Measurements from ENCODE around the gene ZNF239.
A peak's percentile ranks its signal among the peaks of the same experiment; 100 is the strongest.
"Not testable (repeated sequence)": the region's sequence is repeated elsewhere in the genome, so short reads cannot be mapped to it uniquely, and the experiment has no call there.

The ZNF239 gene

GRCh38 chr10:43574001-43574892 is at the start of gene ZNF239:
Gene ZNF239 (minus strand): TSS chr10:43574616. CDS start chr10:43558079, 16,537 bp downstream.
- DNase-seq: peak; percentile 64

- peak; percentile 16 for DNase-seq
These were observed 48.9 kb upstream of the ZNF239 start for GRCh38 chr10:43623351-43623750.

- DNase-seq: no peak
These were observed 47.6 kb upstream of the ZNF239 start for GRCh38 chr10:43622038-43622437.

- DNase-seq: no peak
These were observed 45.0 kb upstream of the ZNF239 start for GRCh38 chr10:43619368-43619767.

- no peak for DNase-seq
These were observed 42.4 kb upstream of the ZNF239 start for GRCh38 chr10:43616697-43617370.

GRCh38 chr10:43610636-43611035 is 36.2 kb upstream of the ZNF239 start:
- no peak for DNase-seq

- DNase-seq: no peak
These were observed 32.8 kb upstream of the ZNF239 start for GRCh38 chr10:43607199-43607573.

- DNase-seq: peak; percentile 52
These were observed 32.1 kb upstream of the ZNF239 start, which contains the start of gene ZNF485 for GRCh38 chr10:43606323-43607198. Gene ZNF485 (plus strand): TSS chr10:43606438. CDS start chr10:43607051, 613 bp downstream.

- DNase-seq: no peak
These were observed 31.5 kb upstream of the ZNF239 start for GRCh38 chr10:43605850-43606322.

GRCh38 chr10:43601576-43601975 is 27.2 kb upstream of the ZNF239 start:
- not testable (repeated sequence) for DNase-seq

GRCh38 chr10:43599333-43599732 is 24.9 kb upstream of the ZNF239 start:
- no peak for DNase-seq

GRCh38 chr10:43598446-43598845 is 24.0 kb upstream of the ZNF239 start:
- no peak for DNase-seq

- peak; percentile 35 for DNase-seq
These were observed 22.1 kb upstream of the ZNF239 start for GRCh38 chr10:43596546-43596945.

- peak; percentile 16 for DNase-seq
These were observed 21.4 kb upstream of the ZNF239 start for GRCh38 chr10:43595739-43596298.

GRCh38 chr10:43594944-43595589 is 20.7 kb upstream of the ZNF239 start:
- DNase-seq: peak; percentile 71

- DNase-seq: no peak
These were observed 17.0 kb upstream of the ZNF239 start for GRCh38 chr10:43591303-43591904.

GRCh38 chr10:43586730-43587115 is 12.3 kb upstream of the ZNF239 start:
- DNase-seq: not testable (repeated sequence)

GRCh38 chr10:43585981-43586729 is 11.7 kb upstream of the ZNF239 start:
- no peak for DNase-seq

- no peak for DNase-seq
These were observed 10.6 kb upstream of the ZNF239 start for GRCh38 chr10:43585046-43585445.

GRCh38 chr10:43584051-43584450 is 9.6 kb upstream of the ZNF239 start:
- no peak for DNase-seq

GRCh38 chr10:43576580-43576979 is 2.2 kb upstream of the ZNF239 start:
- no peak for DNase-seq

Measured in suppressor macrophage treated with lipopolysaccharide for 4 hours (primary cell).